PC-3 (cell line): Measurements from ENCODE around the gene PM20D2.

Experiments used
- EZH2 ChIP-seq: fragments of 300-600 bp; sonication (generic); IDR thresholded peaks from one replicate; pipeline ENCODE4 v1.6.1; 2017; ENCODE audit warnings: antibody characterized with exemption, mild to moderate bottlenecking, low read length; ENCODE audit not compliant: unreplicated experiment
- TF ChIP-seq, protein P1 (sequence below): fragments of 300-600 bp; sonication (generic); conservative IDR thresholded peaks from 2 replicates; pipeline ENCODE4 v1.5.1; 2017; ENCODE audit warnings: antibody characterized with exemption, low read depth, mild to moderate bottlenecking, low read length

DNA sequence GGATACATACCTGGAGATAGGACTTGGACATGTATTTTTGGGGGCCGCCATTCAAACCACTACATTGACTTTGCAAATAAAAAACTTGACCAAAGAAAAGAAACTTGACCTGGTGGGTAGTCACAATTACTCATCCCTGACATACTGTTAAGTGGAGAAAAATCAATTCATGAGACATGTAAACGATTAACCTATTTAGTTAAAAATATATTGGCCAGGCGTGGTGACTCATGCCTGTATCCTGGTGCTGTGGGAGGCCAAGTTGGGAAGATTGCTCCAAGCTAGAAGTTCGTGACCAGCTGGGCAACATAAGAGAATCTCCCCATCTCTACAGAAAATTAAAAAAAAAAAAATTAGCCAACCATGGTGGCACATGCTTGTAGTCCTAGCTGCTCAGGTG is 25.5 kb upstream of the PM20D2 start:
- TF ChIP-seq EZH2, result no peak
- TF ChIP-seq, protein P1, sequence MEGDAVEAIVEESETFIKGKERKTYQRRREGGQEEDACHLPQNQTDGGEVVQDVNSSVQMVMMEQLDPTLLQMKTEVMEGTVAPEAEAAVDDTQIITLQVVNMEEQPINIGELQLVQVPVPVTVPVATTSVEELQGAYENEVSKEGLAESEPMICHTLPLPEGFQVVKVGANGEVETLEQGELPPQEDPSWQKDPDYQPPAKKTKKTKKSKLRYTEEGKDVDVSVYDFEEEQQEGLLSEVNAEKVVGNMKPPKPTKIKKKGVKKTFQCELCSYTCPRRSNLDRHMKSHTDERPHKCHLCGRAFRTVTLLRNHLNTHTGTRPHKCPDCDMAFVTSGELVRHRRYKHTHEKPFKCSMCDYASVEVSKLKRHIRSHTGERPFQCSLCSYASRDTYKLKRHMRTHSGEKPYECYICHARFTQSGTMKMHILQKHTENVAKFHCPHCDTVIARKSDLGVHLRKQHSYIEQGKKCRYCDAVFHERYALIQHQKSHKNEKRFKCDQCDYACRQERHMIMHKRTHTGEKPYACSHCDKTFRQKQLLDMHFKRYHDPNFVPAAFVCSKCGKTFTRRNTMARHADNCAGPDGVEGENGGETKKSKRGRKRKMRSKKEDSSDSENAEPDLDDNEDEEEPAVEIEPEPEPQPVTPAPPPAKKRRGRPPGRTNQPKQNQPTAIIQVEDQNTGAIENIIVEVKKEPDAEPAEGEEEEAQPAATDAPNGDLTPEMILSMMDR, result no peak
